Daoy (cell line): ENCODE data around the gene ZNF724. TPM values are rescaled to one million over a fixed set of nuclear protein-coding genes. Genes with fewer than 3 reads are reported as not detected.
"Not testable (repeated sequence)": the region's sequence is repeated elsewhere in the genome, so short reads cannot be mapped to it uniquely, and the experiment has no call there.

Experiments used
- DNase-seq: peaks from one replicate; pipeline ENCODE4 v3.0.0-alpha.2; 2015; ENCODE audit warnings: low read depth
- total RNA-seq: library from RNA; depleted of rRNA; stranded (reverse); fragments of >200 nt; shearing (Covaris generic); gene quantifications from 2 replicates; pipeline ENCODE4 v1.2.3, GENCODE V29; 2014; rRNA removed

Gene ZNF724
- total RNA-seq, 1 experiment from 2014 or later: 9.8 TPM

DNA sequence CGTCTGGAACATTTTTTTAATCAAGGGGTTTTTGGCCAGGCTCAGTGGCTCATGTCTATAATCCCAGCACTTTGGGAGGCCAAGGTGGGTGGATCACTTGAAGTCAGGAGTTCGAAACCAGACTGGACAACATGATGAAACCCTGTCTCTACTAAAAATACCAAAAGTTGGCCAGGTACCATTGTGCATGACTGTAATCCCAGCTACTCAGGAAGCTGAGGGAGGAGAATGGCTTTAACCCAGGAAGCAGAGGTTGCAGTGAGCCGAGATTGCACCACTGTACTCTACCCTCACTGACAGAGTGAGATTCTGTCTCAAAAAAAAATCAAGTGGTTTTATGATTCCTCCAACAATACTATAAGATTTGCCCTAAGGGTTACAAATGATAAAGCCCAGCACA, 3.1 kb upstream of the ZNF724 start:
- not testable (repeated sequence) for DNase-seq

DNA sequence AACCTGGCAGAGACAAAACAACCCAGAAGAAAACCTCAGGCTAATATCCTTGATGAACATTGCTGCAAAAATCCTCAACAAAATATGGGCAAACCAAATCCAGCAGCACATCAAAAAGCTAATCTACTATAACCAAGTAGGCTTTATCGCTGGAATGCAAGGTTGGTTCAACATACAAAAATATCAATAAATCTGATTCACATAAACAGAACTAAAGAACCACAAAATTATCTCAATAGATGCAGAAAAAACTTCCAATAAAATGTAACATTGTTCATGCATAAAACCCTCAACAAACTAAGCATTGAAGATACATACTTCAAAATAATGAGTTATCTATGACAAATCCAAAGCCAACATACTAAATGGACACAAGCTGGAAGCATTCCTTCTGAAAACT, 8.8 kb downstream of the ZNF724 start:
- DNase-seq: no peak

DNA sequence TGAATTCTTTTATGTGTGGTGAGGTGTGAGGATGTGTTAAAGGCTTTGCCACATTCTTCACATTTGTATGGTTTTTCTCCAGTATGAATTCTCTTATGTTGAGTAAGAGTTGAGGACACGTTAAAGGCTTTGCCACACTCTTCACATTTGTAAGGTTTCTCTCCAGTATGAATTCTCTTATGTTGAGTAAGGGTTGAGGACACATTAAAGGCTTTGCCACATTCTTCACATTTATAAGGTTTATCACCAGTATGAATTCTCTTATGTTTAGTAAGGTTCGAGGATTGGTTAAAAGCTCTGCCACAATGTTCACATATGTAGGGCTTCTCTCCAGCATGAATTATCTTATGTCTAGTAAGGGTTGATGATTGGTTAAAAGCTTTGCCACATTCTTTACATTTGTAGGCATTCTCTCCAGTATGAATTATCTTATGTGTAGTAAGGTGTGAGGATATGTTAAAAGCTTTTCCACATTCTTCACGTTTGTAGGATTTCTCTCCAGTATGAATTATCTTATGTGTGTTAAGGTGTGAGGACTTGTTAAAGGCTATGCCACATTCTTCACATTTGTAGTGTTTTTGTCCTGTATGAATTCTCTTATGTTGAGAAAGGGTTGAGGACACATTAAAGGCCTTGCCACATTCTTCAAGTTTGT, 27.1 kb downstream of the ZNF724 start:
- no peak for DNase-seq

DNA sequence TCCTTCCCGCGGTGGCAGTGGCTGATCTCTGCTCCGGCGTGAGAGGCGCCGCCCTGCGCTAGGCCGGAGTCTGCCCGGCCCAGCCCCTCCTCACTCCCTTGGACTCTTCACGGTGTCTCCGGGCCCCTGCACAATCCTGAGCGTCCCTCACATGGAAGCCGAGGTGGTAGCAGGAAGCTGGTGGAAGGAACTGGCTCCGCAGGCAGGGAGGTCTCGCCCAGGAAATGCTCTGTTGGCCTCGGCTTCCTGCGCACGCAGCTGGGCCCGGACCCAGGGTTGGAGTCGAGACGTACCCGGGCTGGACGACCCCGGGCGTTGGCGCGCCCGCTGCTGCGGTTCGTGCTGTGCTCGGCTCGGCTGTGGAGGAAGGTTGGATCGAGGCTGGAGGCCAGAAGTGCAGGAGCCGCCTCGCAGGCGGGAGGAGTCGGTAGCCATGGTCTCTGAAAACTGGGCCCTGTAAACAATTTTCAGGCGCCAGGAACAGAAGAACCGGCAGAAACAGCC, 46.3 kb downstream of the ZNF724 start:
- peak; percentile 23 for DNase-seq

DNA sequence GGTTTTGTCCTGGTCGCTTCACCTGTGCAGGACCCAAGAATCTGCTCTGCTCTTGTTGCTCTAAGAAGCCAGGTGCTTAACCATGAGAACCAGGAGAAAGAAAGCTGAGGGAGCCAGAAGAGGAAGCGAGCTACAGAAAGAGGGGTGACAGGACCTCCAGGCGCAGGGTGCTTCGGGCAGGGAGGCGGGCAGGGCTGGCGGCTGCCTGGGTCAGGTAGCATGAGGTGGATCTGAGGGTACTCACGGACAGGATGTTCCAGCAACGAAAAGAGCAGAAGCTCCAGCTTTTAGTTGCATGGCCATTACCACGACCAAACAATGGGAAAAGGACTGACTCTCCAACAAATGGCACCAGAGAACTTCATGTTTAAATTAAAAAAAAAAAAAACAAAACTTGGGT, 59.9 kb downstream of the ZNF724 start:
- DNase-seq: no peak

DNA sequence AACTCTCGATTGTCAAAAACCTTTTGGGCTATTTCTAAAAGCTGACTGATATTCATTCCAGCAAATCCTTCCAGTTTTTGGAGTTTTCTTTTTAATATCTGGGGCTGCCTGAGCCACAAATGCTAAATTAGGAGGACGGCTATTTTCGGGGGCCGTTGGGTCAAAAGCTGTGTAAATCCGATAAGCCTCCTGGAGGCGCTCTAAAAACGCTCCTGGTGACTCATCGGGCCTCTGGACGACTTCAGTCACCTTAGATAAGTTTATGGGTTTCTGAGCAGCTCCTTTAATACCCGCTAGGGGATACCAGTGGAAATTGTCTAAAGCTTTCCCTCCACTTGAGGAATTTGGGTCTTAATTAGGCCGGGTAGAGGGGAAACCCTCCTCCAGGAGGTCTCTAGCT, 66.9 kb downstream of the ZNF724 start:
- DNase-seq: no peak

Other genes starting within 250 kb of the ZNF724 start
- 0.46 and 1.0 TPM in 2 replicates for gene ZNF728, start 247.2 kb downstream of the ZNF724 start, total RNA-seq
- 2.0 and 4.2 TPM in 2 replicates for gene ZNF730, start 133.4 kb downstream of the ZNF724 start, total RNA-seq
- 7.5 and 10.4 TPM in 2 replicates for gene ZNF91, start 145.1 kb upstream of the ZNF724 start, total RNA-seq